GM18517 (cell line): ENCODE results near the gene MIB2.

Experiments used
- ATAC-seq: cut with Tn5 transposase; IDR thresholded peaks from one replicate; pipeline ENCODE4 v1.9.1; 2021; ENCODE audit warnings: mild to moderate bottlenecking, moderate library complexity; ENCODE audit not compliant: unreplicated experiment

MIB2 gene

GRCh38 chr1:1614204-1614953 is 921 bp upstream of the MIB2 start:
- no peak for ATAC-seq

- ATAC-seq = no peak
Observed at GRCh38 chr1:1614954-1615255, 395 bp upstream of the MIB2 start.

GRCh38 chr1:1616045-1616790 is 918 bp downstream of the MIB2 start:
- ATAC-seq = peak; percentile 23

- ATAC-seq = no peak
Observed at GRCh38 chr1:1616838-1617237, 1.5 kb downstream of the MIB2 start.

GRCh38 chr1:1617516-1617915 is 2.2 kb downstream of the MIB2 start:
- no peak for ATAC-seq

- no peak for ATAC-seq
Observed at GRCh38 chr1:1617925-1618324, 2.6 kb downstream of the MIB2 start.

- no peak for ATAC-seq
Observed at GRCh38 chr1:1618396-1619068, 3.2 kb downstream of the MIB2 start.

- ATAC-seq = no peak
Observed at GRCh38 chr1:1619917-1620361, 4.6 kb downstream of the MIB2 start.

GRCh38 chr1:1620433-1621139 is 5.3 kb downstream of the MIB2 start:
- ATAC-seq = no peak

GRCh38 chr1:1621173-1622009 is 6.1 kb downstream of the MIB2 start:
- ATAC-seq = no peak

GRCh38 chr1:1622010-1622787 is 6.9 kb downstream of the MIB2 start:
- no peak for ATAC-seq

- no peak for ATAC-seq
Observed at GRCh38 chr1:1622788-1623094, 7.4 kb downstream of the MIB2 start.

GRCh38 chr1:1623181-1623630 is 7.9 kb downstream of the MIB2 start:
- ATAC-seq = no peak

- no peak for ATAC-seq
Observed at GRCh38 chr1:1623631-1624442, 8.5 kb downstream of the MIB2 start.

- no peak for ATAC-seq
Observed at GRCh38 chr1:1624443-1625403, 9.4 kb downstream of the MIB2 start.

- no peak for ATAC-seq
Observed at GRCh38 chr1:1625404-1625775, 10.1 kb downstream of the MIB2 start.

GRCh38 chr1:1625824-1626206 is 10.5 kb downstream of the MIB2 start:
- no peak for ATAC-seq
